Measurements from ENCODE around the gene DCHS1.

DCHS1 gene

DNA sequence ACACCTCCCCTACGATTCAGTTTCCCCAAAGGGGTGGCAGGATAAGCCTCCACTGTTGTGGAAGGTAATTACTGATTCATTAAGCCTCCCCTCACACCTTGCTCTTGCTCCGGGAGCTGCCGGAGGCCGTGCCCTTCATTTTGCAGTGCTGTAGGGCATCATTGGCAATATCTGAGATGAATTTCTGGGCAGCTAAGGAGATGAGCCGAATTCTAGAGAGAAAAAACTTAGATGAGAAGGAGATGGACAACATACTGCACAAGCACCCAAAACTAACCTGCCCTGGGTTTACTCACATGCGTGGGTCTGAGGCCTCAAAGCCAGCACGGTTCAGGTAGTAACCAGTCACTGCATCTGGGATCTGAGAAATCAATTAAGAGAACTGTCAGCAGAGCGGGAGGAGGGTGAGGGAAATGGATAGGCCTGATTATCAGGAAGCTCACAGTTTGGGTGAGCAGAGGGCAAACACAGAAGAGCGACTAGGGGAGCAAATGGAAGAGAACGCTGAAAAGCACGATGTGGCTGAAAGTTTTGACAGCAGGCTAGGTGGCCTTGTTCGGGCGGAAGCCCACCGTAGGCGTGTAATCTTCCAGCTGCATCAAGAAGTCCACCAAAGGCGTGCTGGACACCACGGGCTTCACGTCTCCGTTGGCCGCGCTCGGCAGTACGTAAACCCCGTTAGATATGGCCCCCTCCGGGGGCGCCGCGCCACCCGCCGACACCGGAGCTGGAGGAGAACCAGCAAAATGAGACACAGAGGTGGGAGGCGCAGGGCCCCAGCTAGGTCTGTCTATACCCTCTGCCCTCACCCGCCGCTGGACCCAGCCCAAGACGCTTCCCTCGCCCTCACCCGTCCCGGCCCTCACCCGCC lies 44.3 kb downstream of the DCHS1 start:
- no peak for DNase-seq

DNA sequence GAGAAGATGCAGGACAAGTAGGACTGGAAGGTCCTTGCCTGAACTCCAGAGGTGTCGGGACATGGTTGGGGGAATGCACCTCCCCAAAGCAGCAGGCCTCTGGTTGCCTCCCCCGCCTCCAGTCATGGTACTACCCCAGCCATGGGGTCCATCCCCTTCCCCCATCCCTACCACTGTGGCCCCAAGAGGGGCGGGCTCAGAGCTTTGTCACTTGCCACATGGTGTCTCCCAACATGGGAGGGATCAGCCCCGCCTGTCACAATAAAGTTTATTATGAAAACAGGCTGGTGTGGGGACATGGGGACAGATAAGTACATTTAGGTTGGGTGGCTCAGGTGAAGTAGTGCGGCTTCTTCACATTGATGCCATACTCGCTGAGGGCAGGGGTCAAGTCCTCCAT lies 45.0 kb downstream of the DCHS1 start:
- DNase-seq = no peak

DNA sequence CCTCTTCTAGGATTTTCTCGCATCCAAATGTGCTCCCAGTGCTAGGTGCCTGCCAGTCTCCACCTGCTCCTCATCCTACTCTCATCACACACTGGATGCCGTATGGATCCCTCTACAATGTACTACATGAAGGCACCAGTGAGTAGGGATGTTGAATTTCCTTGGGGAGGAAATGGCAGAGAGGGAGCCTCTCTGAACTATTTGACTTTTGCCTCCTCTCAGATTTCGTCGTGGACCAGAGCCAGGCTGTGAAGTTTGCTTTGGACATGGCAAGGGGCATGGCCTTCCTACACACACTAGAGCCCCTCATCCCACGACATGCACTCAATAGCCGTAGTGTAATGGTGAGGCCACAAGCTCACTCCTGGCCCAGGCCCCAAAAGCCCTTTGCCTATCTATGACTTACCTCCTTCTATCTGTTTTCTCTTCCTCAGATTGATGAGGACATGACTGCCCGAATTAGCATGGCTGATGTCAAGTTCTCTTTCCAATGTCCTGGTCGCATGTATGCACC lies 46.0 kb downstream of the DCHS1 start:
- no peak for DNase-seq

DNA sequence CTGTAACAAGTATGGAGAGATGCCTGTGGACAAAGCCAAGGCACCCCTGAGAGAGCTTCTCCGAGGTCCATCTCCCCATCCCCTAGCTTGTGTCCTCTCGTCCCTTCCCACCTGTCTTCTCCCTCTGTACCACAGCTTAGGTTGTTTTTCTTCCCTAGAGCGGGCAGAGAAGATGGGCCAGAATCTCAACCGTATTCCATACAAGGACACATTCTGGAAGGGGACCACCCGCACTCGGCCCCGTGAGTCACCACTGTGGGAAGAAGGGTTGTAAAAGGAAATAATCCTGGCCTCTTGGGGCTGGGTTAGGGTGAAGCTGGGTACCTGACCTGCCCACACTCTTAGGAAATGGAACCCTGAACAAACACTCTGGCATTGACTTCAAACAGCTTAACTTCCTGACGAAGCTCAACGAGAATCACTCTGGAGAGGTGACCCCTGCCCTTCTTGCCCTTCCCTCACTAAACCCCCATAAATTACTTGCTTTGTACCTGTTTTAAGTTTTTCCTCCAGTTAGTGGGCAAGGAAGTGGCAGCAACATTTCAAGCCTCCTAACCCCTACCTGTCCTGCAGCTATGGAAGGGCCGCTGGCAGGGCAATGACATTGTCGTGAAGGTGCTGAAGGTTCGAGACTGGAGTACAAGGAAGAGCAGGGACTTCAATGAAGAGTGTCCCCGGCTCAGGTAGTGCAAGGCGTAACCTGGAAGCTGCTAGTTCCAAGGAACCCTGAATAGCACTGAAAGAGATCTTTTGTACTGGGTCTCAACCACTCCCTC lies 46.7 kb downstream of the DCHS1 start:
- no peak for DNase-seq

DNA sequence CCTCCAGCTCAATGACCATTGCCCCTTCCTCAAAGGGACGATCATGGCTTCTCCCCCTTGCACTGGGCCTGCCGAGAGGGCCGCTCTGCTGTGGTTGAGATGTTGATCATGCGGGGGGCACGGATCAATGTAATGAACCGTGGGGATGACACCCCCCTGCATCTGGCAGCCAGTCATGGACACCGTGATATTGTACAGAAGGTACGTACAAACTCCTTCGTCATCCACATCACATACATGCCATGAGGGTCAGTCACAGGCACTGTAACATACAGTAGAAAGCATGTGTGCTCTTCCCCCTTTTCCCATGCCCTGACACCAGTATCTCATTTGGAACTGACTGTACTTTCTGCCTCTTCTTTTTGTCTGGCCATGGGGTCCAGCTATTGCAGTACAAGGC lies 47.6 kb downstream of the DCHS1 start:
- no peak for DNase-seq

DNA sequence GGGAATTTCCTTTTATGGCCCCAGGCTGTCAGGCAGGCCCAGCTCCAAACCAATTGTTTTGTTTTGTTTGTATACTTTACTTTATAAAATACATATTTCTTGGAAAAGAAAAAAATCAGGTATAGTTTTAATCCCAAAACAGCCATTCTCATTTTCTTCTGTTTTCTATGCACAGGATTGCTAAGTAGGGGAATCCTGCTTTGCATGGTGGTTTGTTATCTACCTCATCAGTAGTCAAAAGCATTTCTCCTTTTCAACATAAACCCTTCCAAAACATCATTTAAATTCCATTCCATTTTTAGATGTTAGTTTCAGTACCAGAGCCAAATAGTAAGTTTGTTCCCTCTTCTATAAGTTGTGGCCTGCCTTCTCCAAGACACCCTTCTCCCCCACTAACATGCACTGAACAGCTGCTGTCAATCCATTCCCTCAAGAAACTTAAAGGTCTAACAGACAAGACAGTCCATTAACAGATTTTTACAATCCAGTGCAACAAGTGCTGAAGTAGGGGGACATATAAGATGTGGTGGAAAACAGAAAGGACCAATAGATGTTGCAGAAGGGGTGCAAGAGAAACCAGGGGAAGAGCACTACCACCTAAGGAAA lies 48.3 kb downstream of the DCHS1 start:
- no peak for DNase-seq

DNA sequence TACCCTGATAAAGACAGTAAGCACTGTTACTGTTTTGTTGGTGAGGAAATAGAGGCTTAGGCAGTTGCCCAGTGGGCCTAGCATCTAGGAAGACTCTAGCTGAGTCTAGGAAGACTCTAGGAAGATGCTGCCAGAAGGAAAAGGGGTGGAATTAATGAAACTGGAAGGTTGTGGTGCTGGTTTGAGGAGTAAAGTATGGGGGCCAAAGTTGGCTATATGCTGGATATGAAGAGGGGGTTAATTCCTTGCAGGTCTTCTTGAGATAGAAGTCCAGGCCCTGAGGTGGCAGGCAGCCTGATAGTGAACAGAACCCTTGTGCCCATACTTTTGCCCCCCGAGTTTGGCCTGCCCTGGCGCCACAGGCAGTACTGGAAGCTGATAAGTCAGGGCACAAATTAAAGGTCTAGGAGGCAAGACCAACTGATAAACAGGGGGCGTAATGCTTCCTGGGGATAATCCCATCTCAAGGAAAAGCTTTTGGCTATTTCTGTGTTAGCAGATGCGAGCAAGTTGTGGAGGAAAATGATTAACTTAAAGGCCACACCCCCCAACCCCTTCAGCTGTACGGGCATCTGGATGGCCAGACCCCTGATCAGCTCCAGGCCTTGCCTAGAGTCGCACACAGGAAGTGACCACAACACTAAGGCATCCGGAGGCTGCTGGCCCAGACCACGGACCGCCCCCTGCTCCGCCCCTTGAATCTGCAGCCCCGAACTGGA lies 49.0 kb downstream of the DCHS1 start:
- DNase-seq = peak; percentile 11

DNA sequence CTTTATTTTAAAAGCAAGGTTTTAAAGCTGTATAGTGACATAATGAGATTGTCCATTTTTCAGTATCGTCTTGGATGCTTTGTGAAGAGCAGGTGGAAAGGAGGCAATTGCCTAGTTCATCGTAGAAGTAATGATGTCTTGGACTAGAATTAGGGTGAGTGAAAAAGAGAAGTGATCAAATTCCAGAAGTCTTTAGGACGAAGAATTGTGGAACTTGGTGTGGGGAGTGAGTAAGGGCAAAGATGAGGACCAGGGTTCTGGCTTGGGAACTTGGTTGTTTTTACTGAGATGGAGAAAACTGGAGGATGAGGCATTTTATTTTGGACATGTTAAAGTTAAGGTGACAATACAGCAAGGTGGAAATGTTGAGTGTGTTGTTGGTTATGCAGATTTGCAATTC lies 50.8 kb downstream of the DCHS1 start:
- no peak for DNase-seq

DNA sequence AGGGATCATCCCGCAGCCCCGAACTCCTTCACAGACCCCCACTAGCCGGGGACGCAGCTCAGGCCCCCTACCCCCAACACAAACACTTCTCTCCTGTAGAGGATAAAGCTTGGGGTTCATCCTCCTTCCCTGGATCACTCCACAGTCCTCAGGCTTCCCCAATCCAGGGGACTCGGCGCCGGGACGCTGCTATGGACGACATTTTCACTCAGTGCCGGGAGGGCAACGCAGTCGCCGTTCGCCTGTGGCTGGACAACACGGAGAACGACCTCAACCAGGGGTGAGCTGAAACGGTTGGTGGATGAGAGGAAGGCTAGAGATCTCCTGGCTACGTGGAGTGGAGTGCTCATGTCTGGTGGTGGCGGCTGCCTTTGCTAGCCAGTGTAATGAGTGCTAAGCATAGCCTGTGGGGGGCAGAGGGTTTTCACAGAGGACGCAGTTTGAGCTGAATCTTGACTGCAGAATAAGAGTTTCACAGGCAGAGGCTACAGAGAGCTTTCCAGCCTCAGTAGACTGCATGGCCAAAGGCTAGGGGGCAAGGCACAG lies 51.5 kb downstream of the DCHS1 start:
- DNase-seq = peak; percentile 42

DNA sequence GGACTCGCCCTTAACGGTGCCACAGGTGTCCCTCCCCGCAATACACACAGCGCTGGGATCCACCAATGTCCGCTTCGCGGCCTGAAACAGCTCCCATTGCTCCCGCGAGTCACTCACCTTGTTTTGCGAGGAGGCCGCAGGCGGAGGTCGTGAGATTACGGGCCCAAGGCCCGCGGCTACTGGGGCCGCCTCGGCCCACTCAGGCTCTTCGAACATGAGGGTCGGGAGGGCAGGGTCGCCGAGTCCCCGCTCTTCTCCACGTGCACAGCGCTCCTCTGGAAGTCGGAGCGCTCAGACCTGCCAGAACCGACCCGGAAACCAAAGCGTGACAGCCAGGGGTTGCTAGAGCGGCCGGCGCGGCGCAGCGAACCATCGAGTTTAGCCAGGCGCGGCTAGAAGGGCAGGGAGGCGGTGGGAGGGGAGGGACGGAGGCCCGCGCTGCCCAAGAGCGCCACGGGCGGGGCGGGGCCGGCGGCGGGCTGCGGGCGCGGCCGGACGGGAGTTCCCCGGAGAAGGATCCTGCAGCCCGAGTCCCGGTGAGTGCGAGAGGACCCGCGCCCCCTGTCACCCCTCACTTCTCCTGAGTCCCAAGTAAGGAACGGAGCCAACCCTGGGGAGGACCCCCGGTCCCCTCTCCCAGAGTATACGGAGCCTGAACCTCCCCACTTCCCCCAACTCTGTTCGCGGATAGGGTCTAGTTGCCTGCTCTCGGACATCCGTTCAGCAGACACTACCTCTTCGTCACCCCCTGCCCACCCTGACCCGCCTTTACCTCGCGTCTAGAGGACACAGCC lies 52.1 kb downstream of the DCHS1 start, which contains the start of the genes ILK and RRP8:
Gene ILK, plus strand, starts transcription at position 488 of the 794 bp plus-strand sequence. CDS start 498 bp downstream, outside the sequence.
Gene RRP8, minus strand, starts transcription at position 330 of the 794 bp plus-strand sequence. Its CDS starts 114 bp downstream, at position 216.
- DNase-seq = peak; percentile 84

DNA sequence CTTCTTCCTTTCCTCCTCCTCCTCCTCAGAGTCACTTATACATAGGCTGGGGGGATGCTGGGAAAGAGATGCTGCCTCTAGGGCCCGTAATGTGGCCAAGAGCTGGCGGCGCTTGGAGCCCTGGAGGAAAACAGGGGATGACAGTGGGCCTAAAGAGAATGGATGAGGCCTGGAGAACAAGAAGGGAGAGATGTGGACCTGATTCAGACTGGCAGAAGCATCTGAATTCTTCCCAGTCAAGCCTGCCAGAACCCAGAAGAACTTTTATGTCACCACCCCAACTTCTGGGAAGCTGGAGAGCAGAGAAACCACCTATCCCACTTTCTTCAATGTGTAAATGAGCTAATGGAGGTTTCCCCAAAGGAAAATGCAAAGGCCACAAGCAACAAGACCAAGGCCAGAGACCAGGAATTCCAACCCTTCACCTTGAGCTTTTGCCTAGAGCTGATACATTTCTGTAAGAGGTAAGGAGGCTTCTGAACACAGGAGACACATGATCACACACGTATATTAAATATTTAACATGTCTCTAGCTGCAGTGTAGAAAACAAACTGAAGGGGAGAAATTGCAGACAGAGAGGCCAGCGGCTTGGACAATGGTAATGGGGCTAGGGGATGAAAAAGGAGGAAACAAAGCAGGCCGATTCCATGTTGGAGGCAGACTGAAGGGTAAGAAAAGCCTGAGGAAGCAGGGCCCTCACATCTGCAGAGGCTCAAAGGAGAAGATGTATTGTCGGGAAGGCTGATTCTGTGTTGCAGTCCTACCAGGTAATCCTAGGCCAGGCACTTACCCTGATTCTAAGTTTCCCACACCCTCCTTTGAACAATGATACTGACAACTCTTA lies 53.3 kb downstream of the DCHS1 start:
- no peak for DNase-seq

DNA sequence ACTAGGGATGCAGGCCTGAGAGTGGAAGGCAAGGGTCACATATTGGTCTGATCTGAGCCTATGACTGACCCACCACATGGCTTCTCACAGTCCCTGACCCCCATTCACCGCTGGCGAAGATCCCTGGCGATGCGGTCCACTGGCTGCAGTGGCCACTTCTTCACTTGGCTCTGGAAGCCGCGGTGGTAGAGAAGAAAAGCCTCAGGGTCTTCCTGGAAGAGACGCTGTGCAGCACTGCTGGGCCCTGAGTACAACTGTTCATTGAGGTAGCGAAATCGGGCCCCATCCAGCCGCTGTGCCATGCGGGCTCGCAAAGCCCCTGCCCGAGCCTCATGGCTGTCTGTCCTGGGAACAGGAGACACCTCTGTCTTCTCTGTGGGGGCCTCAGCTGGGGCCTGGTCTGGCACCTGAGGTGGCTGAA lies 54.6 kb downstream of the DCHS1 start:
- no peak for DNase-seq

DNA sequence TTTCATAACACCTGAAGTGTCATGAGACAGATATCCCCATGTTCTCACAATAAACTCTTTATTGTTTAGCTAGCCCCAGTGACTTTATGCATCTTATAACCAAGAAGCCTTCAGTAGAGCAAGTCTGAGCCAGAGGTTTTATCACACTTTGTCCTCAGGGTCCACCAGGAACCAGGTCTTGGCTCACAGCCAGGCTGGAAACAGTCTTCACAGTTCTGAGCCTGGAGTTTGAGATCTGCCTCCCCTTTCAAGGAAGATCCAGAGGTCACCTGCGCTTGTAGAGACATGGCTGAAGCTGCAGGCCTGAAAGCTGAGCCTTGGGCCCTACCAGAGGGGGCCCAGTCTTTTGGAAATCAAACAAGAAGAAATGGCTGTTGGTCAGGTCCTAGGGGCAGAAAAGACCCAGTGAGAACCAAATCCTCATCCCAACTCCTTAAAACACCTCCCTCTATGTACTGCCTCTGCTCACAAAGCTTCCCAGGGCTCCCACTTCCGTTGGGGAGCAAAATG lies 55.7 kb downstream of the DCHS1 start:
- no peak for DNase-seq

DNA sequence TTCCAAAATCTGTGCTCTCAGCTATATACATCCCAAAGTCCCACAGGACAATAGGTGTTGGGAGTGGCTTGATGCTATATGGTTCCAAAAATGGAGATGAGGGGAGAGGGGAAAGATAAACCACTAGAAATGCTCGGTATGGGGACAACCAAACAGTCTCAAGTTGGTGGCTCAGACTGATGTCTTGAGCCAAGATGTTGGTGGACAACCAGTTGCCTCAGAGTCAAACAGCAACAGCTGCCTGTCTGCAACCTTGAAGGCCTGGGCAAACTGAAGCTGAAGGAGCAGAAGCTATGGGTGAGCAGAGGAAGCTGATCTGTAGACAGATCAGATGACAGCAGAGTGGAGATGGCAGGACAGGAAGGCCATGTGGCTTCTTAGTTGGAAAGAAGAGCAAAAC lies 56.2 kb downstream of the DCHS1 start:
- DNase-seq = no peak

DNA sequence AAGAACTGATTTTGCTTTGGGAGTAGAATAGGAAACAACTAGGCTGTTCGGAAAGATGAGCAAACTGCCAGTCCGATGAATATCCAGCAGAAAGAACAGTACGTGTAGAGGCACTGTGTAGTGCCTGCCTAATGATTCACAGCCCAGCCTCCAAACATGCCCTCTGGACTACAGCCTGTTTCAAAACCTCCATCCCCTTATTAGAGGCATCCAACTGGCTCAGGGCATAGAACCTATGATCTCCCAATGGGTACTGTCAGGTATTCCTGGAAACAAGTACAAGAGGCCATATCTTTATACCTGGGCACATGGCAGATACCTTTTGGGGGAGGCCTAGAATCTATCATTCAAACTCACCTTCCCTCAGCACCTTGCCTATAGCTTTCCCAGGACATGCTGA lies 57.1 kb downstream of the DCHS1 start:
- DNase-seq = no peak

DNA sequence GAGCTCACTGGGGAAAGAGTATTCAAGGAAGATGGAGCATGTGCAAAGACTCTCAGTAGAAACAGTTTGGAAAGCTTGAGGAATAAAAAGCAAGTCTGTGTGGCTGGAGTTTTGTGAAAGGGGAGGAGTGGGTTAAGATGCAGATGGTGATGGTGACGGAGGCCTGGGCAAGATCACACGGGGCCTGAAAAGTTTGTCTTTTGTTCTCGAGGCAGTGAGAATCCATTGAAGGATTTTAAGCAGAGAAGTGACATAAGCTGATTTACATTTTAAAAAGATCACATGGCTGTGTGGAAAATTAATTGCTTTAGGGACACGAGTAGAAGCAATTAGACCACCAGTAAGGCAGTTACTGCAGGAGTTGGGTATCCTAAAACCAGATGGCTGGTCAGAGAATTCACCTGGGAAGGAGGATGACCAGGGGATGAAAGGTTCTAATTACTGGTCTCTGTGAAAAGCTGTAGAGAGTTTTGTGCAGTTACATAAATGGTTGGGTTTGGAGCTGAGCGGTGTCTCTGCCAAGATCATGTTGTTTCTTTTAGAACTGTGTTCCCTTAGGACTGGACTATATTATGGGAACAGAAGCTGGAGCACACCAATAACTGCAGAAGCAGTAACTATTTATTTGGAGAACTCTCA lies 59.3 kb downstream of the DCHS1 start:
- DNase-seq = no peak

DNA sequence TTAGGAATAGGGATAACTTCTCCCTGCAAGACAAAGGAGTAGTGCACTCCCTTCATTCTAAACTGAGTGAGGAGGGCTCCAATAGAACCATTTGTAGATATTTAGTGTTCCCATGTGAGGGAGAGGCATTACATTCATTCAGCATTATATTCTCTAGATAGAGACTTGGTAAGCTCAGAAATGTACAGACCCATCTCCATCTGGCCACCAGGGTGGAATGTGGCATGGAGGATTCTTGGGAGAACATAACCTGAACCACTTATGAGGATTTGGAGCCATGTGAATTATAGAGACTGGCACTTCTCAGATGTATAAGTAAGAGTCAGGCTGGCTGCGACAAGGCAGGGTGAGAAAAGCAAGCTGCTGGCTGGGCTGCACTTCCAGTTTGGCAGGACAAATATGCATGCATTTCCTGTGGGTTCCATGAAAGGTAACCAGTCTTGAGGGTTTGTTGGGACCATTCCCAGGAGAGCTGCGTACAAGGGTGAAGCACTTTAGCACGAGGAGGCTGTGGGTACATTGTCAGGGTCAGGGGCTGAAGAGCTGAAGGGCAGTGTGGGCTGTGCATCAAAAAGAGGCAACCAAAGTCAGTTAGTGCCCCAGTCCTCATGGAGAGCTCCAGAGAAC lies 61.4 kb downstream of the DCHS1 start:
- DNase-seq = no peak

DNA sequence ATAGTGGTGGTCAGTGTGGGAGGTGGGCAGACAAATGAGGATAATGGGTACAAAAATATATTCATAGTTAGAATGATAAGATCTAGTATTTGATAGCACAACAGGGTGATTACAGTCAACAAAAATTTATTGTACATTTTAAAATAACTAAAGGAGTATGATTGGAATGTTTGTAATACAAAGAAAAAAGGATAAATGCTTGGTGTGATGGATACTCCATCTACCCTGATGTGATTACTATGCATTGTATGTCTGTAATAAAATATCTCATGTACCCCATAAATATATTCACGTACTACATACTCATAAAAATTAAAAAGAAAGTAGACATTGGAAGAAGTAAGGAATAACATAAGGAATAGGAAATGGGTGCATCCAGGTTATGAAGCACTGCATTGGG lies 67.6 kb downstream of the DCHS1 start:
- no peak for DNase-seq

DNA sequence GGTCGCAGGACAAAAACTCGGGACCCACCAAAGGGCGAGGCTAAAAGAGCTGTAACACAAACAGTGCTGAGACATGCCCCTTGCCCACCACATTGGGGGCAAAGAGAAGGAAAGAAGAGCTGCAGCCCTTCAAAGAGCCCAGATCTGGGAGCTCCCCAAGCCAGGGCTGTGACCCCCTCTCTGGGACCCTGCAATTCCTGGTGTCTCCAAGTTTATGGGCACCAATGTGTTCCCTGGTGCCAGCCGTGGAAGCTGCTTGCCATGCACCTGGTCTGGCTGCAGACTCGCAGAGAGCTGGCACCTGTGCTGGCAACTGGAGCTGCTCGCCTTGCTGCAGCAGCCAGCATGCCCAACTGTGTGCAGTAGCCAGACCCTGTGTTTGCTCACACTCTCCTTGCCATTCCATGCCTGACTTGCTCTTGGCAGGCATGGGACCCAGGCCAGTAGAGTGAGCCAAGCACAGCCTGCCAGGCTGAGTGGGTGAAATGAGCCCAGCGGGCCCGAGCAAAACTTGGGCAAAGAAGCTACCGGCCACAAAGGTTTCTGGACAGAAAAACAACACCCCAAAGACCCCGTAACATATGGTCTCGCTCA lies 68.2 kb downstream of the DCHS1 start:
- no peak for DNase-seq
